Putamen (tissue), 1 donor: ENCODE results near the gene FRMPD4.

Experiments used
- DNase-seq: peaks from one replicate; pipeline ENCODE4 v3.0.0-alpha.2; 2016; ENCODE audit warnings: low spot score

FRMPD4 gene

DNA sequence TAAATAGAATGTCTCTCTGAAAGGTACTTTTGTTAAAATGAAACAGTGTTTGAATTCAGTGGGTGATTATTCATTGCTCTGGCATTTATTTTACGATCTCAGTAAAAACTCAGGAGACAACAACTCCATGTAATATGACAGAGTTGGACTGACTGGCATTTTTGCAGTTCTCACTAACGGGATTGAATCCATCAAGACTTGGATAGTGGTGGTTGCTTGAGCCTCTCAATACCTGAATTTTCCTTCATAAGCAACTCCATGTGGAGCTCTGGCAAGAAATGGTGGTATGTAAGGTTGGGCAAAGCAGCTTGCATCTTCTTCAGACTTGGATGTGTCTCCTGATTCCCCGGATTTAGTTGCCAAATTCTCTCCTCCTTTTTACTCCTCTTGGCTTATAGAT lies 72.7 kb downstream of the FRMPD4 start:
- no peak for DNase-seq

DNA sequence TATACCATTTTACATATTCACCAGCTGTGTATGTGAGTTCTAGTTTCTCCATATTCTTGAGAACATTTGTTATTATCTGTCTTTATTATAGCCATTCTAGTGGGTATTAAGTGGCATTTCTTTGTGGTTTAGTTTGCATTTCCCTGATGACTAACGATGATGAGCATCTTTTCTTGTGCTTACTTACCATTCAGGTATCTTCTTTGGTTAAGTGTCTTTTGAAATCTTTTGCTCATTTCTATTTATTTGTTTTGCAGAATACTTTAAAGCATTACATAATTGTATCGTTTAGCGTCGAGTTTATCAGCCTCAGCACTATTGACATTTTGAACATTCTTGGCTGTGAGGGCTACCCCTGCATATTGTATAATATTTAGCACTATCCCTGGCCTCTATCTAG lies 85.4 kb downstream of the FRMPD4 start:
- DNase-seq: no peak

DNA sequence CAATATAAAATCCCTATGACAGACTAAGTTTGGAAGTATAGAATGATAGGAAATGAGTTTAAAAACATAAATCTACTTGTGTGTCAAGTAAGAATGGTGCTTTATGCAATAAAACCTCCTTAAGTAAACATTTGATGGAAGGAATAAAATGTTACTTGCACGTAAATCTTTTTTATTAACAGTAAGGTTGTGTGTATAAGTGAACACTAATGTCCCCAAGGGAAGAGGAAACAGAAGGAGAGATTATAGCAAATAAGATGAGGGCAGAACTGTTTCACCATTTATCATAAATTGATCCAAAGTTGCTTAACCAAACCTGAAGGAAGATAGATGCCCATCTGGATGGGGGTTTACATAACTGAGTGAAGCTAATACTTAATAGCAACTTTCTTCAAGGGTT lies 86.8 kb downstream of the FRMPD4 start:
- DNase-seq: no peak

DNA sequence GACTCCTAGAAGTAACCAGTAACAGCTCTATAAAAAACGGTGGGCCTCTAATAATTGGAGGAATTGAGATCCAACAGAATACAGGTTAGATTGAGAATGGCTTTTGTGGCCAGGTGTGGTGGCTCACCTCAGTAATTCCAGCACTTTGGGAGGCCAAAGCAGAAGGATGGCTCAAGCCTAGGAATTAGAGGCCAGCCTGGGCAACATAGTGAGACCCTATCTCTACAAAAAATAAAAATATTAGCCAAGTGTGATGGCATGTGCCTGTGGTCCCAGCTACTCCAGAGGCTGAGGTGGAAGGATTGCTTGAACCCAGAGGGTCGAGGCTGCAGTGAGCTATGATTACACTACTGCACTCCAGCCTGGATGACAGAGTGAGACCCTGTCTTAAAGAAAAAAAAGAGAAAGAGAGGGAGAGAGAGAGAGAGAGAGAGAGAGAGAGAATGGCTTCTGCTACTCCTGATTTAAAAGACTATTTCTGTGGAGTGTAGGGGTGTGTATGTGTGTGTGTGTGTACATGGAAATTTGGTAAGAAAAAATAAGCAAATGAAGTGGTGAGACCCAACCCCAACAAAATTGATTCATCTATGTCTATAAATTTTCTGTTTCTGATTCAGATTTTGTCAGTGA lies 89.3 kb downstream of the FRMPD4 start:
- no peak for DNase-seq

DNA sequence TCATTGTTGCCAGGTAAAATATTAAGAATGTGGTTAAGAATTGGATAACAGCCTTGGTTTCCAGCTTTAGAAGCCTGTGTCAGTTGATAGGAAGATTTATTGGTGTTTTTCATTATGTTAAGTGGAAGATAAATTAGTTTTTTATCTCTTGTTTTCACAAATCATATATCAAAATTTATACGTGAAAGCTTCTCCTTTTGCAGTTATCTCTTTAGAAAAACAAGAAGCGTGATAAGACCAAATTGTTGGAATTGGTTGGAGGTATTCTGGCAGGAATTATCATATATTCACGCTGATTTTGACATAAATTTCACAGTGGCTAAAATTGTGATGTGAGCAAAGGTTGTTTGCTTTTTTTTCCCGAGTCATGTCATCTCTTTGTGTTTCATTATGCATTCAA lies 90.6 kb downstream of the FRMPD4 start:
- DNase-seq: no peak

DNA sequence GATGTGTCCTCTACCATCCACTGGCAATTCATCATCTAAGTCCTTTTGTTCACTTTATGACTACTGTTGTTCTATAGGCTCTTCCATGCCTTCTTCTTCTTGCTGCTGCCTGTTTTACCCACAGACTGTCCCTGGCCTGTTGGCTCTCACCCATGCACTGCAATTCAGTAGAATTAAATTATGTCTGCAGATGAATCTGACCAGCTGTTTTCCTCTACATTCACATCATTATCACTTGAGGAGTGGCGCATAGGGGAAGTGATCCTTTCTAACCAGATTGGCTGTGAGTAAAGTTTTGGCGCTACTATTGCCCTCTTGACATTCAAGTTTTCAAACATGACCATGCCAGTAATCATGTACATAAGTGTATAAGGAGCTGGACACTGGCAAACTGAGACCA lies 91.7 kb downstream of the FRMPD4 start:
- DNase-seq: no peak

DNA sequence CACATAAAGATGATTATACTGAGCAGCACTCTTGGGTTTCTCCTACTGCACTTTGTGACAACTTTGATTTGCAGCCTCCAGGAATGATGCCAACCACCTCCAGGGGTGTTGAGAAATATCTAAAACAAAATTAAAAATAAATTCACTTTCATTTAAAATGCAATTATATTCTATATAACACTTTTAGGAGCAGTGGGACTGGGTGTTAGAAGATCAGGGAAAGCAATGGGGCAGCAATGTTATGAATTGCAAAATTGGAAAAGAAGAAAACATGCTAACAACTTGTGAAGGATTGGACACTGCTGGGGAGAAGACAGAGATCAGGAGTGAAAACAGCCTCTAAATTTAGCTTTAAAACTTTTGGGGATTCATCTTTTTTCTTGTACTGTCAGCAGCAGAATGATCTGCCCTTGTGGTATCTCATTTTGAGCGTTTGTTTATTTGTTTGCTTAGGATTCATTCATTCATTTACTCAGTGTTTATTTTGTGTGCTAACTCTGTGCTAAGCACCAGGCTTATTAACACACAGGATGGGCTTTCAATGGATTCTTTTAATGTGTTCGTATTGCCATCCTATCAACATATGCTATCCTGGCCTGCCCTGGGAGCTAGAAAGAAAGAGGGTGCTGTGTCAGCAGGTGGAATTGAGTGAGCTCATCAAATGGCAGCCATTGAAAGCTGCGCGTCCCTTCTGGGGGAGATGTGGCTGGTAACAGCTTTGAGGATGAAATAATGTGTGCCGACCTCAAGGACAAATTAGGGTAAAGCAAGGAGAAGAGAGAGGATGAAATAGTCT lies 96.5 kb downstream of the FRMPD4 start:
- DNase-seq: no peak

DNA sequence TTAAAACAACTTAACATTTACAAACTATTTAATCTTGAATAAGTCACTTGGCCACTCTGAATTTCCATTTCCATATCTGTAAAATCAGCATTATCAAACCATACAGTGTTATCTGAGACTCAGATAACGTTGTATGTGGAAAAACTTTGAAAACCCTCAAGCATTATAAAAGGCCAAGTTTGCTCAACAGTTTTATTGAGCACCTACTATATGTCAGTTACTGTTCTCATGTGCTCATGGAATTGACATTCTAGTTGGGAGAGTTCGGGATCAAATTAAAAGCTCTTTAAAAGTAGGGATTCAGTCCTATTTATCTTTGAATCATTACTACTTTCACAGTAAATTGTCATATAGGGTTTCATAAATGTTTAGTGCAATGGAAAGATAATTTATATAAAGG lies 97.9 kb downstream of the FRMPD4 start:
- DNase-seq: no peak

DNA sequence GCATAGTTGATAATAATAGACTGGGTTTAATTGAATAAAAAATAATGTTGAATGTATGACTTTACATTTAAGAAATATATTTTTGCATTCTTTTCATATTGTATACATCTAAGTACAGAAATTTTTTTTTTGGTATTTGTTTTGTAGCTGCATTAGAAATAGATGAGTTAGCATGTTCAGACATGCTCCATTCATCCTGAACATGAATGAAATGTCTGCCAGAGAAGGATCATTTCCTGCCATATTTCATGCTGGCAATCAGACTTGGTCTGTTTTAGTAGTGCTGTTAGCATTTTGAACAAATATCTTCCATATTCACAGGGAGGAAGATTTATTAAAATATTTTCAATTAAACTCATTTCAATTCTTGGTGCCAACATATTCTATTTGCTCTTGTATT lies 98.9 kb downstream of the FRMPD4 start:
- DNase-seq: no peak

DNA sequence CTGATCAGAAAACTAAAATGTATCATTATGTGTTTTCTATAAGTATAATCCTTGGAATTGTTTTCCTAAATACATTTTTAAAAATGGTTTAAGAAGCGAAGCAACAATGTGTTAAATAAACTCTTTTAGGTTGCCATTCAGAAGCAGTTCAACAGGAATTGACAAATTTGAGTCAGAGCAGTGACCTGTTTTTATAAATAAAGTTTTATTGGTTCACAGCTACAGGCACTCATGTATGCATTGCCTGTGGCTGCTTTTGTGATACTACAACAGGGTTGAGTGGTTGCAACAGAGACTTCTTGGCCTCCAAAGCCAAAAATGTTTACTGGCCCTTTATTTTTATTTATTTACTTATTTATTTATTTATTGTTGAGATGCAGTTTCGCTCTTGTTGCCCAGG lies 99.5 kb downstream of the FRMPD4 start:
- DNase-seq: no peak

DNA sequence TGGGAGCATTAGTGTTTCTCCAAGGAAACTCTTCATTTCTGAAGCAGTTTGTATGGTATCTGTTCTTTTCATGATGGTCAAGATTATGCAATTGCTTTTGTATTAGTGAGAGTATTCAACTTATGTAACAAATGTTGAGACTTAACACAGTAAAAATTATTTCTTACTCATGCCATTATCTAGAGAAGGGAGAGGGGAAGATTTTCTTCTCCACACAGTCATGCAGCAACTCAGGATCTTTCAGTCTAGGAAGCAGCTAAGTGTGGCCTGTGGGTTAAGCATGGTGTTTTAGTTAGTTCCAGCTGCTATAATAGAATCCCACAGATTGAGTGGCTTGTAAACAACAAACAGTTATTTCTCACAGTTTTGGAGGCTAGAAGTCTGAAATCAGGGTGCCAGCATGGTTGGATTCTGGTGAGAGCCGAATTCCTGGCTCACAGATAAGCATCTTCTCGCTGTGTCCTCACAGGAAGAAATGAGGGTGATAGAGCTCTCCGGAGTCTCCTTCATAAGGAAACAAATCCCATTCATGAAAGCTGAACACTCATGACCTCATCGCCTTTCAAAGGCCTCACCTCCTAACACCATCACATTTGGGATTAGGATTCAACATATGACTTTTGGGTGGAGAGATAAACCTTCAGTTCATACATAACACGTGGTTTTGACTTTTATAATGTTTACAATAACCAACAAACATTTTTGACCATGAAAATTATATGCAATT lies 101.2 kb downstream of the FRMPD4 start:
- no peak for DNase-seq

DNA sequence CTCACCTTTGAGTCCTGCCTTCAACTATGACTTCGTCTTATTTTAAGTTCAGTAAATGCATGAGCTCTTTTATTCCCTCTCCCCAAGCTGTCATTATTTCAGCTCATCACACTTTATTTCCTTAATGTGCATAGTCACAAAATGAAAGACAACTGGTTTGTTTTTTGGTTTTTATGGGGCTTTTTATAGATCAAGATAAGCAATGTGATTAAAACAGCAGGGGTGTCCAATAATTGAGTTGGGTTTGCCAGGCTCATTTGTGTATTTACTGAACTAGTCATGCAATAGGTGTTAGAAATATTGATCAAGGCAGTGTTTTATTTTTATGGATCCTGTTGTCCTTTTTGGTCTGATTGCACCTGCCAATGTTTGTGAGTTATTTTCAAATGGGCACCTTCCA lies 102.2 kb downstream of the FRMPD4 start:
- no peak for DNase-seq

DNA sequence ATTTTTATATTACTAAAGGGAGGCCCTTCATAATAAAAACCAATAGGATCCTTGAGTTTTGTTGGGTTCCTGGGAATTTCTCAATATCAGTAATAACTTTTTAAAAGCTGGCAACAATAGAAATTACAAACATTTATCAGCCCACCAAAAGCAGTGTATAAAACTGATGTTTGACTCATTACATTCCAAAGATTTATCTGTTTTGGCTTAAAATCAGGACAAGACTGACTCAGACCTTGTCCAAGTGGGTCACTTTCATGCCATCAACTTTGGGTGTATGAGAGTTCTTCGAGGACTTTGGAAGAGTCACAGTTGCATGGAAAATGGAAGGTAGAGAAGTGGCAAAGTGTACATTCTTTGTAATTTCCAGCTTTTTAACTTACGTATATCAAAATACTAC lies 102.8 kb downstream of the FRMPD4 start:
- no peak for DNase-seq

DNA sequence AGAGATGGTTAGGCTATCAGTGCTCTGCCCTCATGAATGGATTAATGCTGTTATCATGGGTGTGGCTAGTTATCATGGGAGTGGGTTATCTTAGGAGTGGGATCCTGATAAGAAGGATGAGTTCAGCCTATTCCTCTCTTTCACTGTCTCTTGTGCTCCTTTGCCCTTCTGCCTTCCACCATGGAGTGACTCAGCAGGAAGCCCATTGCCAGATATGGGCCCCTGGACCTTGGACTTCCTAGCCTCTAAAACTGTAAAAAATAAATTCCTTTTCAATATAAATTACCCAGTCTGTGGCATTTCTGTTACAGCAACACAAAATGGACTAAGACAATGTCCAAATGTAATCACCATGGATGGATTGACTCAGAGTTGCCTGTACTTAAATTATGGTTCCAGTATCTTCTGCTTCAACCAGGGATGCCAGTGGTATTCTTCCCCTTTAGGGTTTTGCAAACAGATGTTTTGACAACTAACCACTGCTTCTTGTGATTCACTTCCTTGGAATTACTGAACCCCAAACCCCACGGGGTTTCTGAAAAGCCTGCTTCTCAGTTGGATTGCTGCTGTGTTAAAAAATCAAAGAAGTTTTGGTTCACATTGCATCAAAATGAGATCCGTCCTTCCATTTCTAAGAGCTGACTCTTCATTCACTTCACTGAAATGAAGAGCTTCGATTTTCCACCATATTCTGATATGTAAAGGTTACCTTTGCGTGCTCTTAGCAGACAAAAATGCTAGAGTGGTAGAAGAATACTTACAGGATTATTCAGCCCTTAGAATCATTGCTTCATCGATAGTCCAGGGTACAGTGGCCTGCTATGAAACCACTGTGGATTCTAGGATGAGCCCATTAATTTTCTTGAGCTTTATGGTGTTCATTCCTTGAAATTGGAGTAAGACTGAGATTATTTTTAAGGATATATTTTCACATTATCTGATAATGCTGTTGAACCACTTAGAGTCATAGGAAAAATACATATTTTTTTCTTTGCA lies 107.7 kb downstream of the FRMPD4 start:
- no peak for DNase-seq

DNA sequence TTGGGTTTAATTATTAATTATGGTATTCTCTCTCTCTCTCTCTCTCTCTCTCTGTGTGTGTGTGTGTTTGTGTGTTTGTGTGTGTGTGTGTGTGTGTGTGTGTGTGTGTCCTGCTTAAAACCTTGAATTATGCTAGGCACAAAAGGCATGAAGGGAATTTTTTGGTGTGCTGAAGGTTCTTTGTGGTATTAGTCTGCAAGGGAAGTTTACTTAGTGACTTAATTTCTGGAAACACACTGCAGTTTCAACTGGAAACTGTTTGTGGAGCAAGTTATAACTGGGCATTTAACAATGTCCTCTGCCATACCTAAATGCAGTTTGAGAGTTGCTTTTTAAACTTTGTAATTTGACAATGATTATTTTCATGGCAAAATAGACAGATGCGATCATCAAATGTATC lies 111.7 kb downstream of the FRMPD4 start:
- DNase-seq: no peak

DNA sequence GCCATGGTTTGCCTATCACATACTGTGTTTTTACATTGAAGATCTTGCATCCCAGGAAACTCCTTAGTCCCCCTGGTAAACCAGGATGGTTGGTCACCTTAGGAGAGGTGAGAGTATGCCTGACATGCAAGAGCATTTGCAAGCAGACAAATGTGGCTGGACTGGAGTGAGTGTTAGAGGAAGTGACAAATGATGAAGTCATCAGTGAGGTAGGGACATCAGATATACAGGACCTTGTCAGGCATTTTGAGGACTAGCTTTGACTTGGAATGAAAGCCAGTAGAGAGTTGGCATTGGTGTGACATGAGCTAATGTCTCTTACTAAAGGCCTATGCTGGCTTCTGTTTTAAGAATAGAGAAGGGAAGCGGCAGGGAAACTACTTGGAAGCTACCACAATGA lies 124.9 kb downstream of the FRMPD4 start:
- no peak for DNase-seq

DNA sequence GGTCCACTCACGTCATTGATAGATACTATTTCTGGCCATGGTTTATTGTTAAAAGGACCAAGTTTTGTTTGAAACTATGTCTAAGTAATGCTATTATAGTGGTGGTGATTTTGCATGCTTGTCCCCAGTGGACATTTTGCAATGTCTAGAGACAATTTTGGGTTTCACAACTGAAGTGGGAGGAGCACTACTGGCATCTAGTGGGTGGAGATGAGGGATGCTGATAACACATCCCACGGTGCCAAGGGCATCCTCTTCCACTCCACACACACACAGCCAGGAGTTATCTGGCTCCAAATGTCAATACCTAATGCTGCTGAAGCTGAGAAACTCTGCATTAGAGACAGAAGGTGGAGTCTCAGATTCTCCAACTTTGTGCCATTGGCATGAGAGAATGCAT lies 131.2 kb downstream of the FRMPD4 start:
- DNase-seq: no peak

DNA sequence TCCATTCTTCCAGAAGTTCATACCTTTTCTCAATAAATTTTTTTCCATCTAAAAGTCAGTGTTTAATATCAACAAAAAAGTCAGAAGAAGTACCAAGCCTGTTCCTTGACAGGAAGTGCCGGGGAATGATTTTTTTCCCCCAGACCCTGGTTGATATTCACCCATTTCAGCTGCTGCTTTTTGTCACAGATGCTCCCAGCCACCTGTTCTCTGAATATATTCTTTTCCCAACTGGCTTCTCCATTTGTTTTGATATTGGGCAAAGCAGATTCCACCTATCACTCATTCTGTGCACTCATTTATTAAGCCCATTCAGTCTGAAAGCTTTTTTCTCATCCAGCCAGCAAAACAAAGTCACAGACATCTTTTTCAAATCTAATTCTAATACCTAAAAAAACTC lies 139.9 kb downstream of the FRMPD4 start:
- no peak for DNase-seq

DNA sequence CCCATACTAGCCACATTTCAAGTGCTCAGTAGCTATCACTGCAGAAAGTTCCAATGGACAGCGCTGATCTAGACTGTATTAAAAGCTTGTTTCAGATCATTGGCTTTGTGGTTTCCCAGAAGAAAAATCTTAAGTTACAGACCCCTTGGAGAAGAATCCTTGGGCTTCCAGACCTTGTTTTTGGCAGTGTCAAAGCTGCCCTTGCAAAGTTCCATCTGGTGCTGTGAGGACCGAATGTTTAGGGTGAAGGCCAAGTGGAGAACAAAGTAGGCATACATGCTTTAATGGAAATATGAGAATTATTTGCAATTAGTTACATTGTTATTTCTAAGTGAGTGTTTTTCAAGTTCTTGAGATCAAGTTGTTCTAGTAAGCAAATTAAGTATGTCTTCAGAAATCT lies 144.7 kb downstream of the FRMPD4 start:
- no peak for DNase-seq

DNA sequence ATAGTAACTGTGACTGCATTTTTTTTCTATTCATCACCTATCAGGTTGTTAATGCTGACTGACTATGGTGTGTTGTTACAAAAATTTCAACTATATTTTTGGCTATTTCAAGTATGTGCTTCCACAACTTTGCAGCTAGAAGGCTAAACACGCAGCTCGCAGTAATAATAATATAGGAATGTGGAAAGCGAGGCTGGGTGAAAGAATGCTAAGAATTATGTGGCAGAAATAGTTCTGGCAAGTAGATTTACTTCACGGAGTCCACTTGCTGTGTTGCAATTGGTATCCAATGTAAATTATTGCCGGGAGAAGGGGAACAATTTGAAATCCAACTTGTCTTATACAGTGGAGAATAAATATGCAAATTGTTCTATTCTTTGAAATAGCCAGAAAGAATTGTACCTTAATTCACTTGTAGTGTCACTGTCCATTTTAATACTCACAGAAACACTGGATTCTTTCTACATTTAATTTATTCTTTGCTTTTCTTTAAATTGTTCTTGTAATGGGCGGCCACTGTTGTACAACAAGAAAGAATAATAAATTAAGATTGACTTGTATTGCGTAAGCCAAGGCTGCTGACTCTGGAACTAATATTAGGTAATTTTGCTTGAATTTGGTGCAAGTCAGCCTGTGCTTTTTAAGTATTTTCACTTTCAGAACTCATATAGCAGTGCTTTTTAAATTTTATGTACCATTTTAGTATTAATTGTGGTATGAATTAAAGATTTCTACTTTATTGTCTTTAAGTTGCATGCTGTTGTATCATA lies 154.9 kb downstream of the FRMPD4 start:
- DNase-seq: no peak

DNA sequence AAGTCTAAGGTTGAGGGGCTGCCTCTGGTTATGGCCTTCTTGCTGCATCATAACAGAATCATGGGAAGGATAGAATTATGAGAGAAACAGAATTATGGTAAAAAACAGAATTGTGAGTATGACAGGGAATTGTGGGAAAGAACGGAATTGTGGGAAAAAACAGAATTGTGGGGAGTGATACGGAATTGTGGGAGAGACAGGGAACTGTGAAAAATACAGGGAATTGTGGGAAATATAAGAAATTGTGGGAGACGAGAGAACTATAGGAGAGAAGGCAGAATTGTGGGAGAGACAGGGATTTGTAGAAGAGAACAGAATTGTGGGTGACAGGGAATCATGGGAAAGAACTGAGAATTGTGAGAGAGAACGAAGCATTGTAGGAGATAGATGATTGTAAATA lies 159.1 kb downstream of the FRMPD4 start:
- DNase-seq: no peak
